ENCODE measurements around the gene TEAD1.

Gene TEAD1

DNA sequence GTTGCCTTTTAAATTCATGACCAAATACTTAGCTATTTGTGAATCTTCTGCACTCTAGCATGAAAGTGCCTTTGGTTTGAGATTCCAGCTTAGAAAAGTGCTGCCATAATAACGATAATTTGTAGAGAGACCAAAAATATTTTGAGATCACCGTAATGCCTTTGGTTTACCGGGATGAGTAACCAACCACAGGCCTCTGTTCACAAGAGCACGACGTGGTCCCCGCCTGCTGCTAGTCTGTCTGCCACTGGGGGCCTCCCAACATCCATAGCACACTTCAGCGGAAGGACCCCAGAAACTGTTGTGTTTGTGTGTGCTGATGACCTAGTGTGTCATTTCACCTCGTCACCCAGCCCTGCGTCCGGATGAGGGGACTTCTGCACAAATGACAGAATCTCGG, 267.9 kb downstream of the TEAD1 start:
- TF ChIP-seq, protein P1, sequence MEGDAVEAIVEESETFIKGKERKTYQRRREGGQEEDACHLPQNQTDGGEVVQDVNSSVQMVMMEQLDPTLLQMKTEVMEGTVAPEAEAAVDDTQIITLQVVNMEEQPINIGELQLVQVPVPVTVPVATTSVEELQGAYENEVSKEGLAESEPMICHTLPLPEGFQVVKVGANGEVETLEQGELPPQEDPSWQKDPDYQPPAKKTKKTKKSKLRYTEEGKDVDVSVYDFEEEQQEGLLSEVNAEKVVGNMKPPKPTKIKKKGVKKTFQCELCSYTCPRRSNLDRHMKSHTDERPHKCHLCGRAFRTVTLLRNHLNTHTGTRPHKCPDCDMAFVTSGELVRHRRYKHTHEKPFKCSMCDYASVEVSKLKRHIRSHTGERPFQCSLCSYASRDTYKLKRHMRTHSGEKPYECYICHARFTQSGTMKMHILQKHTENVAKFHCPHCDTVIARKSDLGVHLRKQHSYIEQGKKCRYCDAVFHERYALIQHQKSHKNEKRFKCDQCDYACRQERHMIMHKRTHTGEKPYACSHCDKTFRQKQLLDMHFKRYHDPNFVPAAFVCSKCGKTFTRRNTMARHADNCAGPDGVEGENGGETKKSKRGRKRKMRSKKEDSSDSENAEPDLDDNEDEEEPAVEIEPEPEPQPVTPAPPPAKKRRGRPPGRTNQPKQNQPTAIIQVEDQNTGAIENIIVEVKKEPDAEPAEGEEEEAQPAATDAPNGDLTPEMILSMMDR (conservative IDR thresholded peaks at IDR 0.05; ENCODE audit: low read depth), result no peak
- H3K27ac ChIP-seq, result no peak overlapping the region
- ChIA-PET CTCF (interaction anchor here (0.7 kb wide), 1 partner anchor 268 kb away, joined by 3 read pairs; no protein-coding TSS in a partner anchor), POLR2A (ENCODE audit: low non-redundant PET) (no interaction called here)
- no peak for DNase-seq (ENCODE audit: low spot score)

DNA sequence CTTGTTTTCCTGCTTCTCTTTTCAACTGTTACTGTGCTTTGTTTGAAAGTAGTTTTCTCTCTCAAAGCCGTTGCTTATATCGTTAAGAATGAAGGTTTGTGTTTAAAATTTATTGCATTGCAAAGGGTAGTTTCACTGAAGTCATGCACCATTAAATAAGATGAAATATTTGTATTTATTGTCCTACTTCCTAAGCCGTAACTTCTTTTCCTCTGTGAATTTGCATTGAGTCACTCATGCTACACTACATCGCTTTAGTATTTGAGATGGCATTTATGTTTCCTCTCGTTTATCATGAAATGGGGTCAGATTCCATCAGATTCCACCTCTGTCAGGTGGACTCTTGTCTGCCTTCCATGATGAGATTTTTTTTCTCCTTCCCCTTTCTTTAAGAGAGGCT, 269.1 kb downstream of the TEAD1 start:
- CTCF ChIA-PET, result no interaction called here
- TF ChIP-seq, protein P1 (conservative IDR thresholded peaks at IDR 0.05; ENCODE audit: low read depth), result no peak
- POLR2A ChIA-PET (ENCODE audit: low non-redundant PET), result no interaction called here
- no peak overlapping the region for H3K27ac ChIP-seq
- DNase-seq (ENCODE audit: low spot score), result no peak

DNA sequence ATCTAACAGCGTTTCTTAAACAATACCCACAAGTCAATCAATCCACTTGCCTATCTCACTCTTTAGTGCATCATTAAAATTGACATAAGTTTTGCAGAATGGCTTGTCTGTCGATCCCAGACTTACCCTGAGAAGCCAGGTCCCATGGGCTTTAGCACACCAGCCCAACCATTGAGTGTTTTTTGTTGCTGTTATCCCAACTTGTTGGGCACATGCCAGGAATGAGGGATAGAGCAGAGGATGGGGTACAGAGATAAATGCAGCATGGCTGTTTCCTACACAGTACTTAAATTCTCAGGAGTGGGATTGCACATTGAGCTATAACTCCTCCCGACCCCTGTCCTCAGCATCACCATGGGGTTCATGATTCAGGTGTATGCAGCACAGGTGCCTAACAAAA, 270.7 kb downstream of the TEAD1 start:
- TF ChIP-seq, protein P1 (conservative IDR thresholded peaks at IDR 0.05; ENCODE audit: low read depth), result no peak
- ChIA-PET POLR2A (ENCODE audit: low non-redundant PET) (no interaction called here), CTCF (no interaction called here)
- no peak overlapping the region for H3K27ac ChIP-seq
- DNase-seq (ENCODE audit: low spot score), result no peak

DNA sequence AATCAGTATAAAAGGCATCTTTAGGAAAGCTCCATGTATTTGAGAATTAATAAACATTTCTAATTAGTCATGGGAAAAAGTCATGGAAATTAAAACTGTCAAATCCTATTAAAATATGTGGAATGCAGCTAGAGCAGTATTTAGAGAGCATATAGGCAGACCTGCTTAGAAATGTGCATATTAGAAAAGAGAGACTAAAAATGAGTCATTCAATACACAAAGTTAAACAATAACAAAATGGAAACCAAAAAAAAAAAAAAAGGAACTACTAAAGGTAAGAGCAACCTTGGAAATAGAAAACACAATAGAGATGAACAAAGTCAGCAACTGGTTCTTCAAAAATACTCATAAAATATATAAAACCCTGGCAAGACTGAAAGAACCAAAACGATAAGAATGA, 275.2 kb downstream of the TEAD1 start:
- TF ChIP-seq, protein P1 (conservative IDR thresholded peaks at IDR 0.05; ENCODE audit: low read depth), result no peak
- ChIA-PET CTCF (no interaction called here), POLR2A (ENCODE audit: low non-redundant PET) (no interaction called here)
- no peak overlapping the region for H3K27ac ChIP-seq
- DNase-seq (ENCODE audit: low spot score), result no peak

DNA sequence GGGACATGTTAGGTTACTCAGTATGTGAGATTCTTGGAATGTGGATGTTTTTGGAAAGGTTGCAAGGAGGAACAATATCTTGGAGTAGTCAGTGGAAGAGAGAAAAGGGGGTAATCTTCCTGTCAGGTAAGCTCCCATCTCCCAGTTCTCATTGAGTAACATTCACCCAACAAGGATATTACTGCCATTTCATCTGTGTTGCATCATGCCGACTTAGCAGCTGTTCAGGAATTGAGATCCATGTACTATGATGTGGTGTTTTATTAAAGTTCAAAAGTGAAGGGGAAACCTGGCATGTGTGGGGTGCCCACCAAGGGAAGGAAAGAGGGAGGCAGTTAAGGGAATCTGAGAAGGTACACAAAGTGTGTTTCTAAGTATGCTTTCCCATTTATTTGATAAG, 276.4 kb downstream of the TEAD1 start:
- CTCF ChIA-PET, result no interaction called here
- H3K27ac ChIP-seq, result no peak overlapping the region
- DNase-seq (ENCODE audit: low spot score), result no peak
- TF ChIP-seq, protein P1 (conservative IDR thresholded peaks at IDR 0.05; ENCODE audit: low read depth), result no peak
- POLR2A ChIA-PET (ENCODE audit: low non-redundant PET), result interaction anchor here (0.5 kb wide), 1 partner anchor 507 kb away, joined by 4 read pairs; no protein-coding TSS in a partner anchor

DNA sequence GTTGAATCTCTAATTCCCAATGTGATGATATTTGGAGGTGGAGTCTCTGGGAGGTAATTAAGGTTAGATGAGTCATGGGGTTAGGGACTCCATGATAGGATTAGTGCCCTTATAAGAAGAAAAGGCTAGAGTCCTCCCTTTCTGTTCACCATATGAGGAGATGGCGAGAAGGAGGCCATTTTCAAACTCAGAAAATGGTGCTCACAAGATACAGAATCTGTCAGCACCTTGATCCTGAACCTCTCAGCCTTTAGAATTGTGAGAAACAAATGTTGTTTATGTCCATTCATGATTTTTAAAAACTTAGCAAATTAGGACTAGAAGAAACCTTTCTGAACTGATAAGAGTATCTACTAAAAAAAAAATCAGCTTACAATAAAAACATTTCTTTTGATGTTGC, 277.2 kb downstream of the TEAD1 start:
- H3K27ac ChIP-seq, result no peak overlapping the region
- TF ChIP-seq, protein P1 (conservative IDR thresholded peaks at IDR 0.05; ENCODE audit: low read depth), result no peak
- CTCF ChIA-PET, result interaction anchor here (0.9 kb wide), 1 partner anchor 658 kb away, joined by 3 read pairs; no protein-coding TSS in a partner anchor
- DNase-seq (ENCODE audit: low spot score), result no peak
- POLR2A ChIA-PET (ENCODE audit: low non-redundant PET), result no interaction called here

DNA sequence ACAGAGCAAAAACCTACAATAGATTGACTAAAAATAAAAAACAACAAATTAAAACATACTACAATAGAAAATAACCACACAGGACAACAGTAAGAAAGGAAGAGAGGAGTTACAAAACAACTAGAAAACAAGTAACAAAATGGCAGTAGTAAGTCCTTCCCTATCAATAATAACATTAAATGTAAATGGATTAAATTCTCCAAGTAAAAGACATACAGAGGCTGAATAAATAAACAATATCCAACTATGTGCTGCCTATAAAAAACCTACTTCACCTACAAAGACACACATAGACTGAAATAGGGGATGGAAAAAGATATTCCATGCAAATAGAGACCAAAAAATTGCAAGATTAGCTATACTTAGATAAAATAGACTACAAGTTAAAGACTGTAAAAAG, 277.9 kb downstream of the TEAD1 start:
- no peak for DNase-seq (ENCODE audit: low spot score)
- H3K27ac ChIP-seq, result no peak overlapping the region
- POLR2A ChIA-PET (ENCODE audit: low non-redundant PET), result no interaction called here
- TF ChIP-seq, protein P1 (conservative IDR thresholded peaks at IDR 0.05; ENCODE audit: low read depth), result no peak
- CTCF ChIA-PET, result interaction anchor here (0.9 kb wide), 1 partner anchor 659 kb away, joined by 3 read pairs; no protein-coding TSS in a partner anchor

Data from RWPE1 (cell line).